Epithelial cell of proximal tubule (primary cell): ENCODE results near the gene STIM2. TPM values are rescaled to one million over a fixed set of nuclear protein-coding genes. Genes with fewer than 3 reads are reported as not detected.
A peak's percentile ranks its signal among the peaks of the same experiment; 100 is the strongest.

Experiments
- DNase-seq: peaks from one replicate; pipeline ENCODE4 v3.0.0-alpha.2; 2011; ENCODE audit warnings: low read depth
- H3K4me3 ChIP-seq: 2 replicates; pipeline ENCODE4 v1.5.1; 2011; ENCODE audit warnings: low read depth, mild to moderate bottlenecking, low read length
- CTCF ChIP-seq: conservative IDR thresholded peaks from 2 replicates; pipeline ENCODE4 v1.5.1; 2012; ENCODE audit warnings: low read depth, mild to moderate bottlenecking, low read length
- total RNA-seq: library from RNA; depleted of rRNA; stranded (reverse); fragments of >200 nt; gene quantifications from 2 replicates; pipeline ENCODE4 v1.2.3, GENCODE V29; 2015

Gene STIM2
- total RNA-seq, 1 donor from 2014 or later, result 7.0 TPM

- TF ChIP-seq CTCF, result no peak
- DNase-seq, result no peak
- H3K4me3 ChIP-seq, result no peak overlapping the region
Measured at GRCh38 chr4:26854701-26855100, 5.9 kb upstream of the STIM2 start.

GRCh38 chr4:26856906-26857277 lies 3.7 kb upstream of the STIM2 start:
- H3K4me3 ChIP-seq, result peak overlapping the region; percentile 88
- DNase-seq, result no peak
- no peak for TF ChIP-seq CTCF

- TF ChIP-seq CTCF, result no peak
- DNase-seq, result no peak
- H3K4me3 ChIP-seq, result peak overlapping the region; percentile 88
Measured at GRCh38 chr4:26857278-26858034, 3.2 kb upstream of the STIM2 start.

- no peak for DNase-seq
Measured at GRCh38 chr4:26858035-26858918, 2.4 kb upstream of the STIM2 start.

GRCh38 chr4:26858947-26859401 lies 1.7 kb upstream of the STIM2 start:
- H3K4me3 ChIP-seq, result peak overlapping the region; percentile 88
- TF ChIP-seq CTCF, result no peak
- no peak for DNase-seq

More at GRCh38 chr4:26858035-26858918, 2.4 kb upstream of the STIM2 start:
- H3K4me3 ChIP-seq, result peak overlapping the region; percentile 88
- no peak for TF ChIP-seq CTCF

GRCh38 chr4:26859762-26860156 lies 882 bp upstream of the STIM2 start:
- DNase-seq, result no peak

More at GRCh38 chr4:26859762-26860156, 882 bp upstream of the STIM2 start:
- H3K4me3 ChIP-seq, result peak overlapping the region; percentile 82
- no peak for TF ChIP-seq CTCF
